Measurements from ENCODE around the gene RBFOX1. TPM values are rescaled to one million over a fixed set of nuclear protein-coding genes. Genes with fewer than 3 reads are reported as not detected.

RBFOX1 gene
- total RNA-seq, 2 experiments from 2014 or later: not detected

GRCh38 chr16:7340938-7341337 is 8.3 kb downstream of the RBFOX1 start:
- Mint-ChIP-seq H3K9me3 (peaks cover 2% of the 10 kb centered on the region), H3K36me3 (ENCODE audit: low read depth) (no peaks in the 10 kb centered on the region), H3K27ac (no peak overlapping the region), H3K4me1 (no peaks in the 10 kb centered on the region), H3K27me3 (no peaks in the 10 kb centered on the region), H3K4me3 (no peak overlapping the region)
- DNase-seq: no peak
- ChIA-PET CTCF (no interaction called here), POLR2A (no interaction called here)

- Mint-ChIP-seq H3K27ac (no peak overlapping the region), H3K9me3 (peaks cover 10% of the 10 kb centered on the region), H3K4me3 (no peak overlapping the region), H3K36me3 (ENCODE audit: low read depth) (no peaks in the 10 kb centered on the region), H3K27me3 (no peaks in the 10 kb centered on the region), H3K4me1 (no peaks in the 10 kb centered on the region)
- CTCF ChIA-PET: no interaction called here
- POLR2A ChIA-PET: no interaction called here
- DNase-seq: no peak
Measured at GRCh38 chr16:7342598-7342997, 10.0 kb downstream of the RBFOX1 start.

GRCh38 chr16:7343243-7343642 is 10.6 kb downstream of the RBFOX1 start:
- CTCF ChIA-PET: no interaction called here
- Mint-ChIP-seq H3K4me3 (no peak overlapping the region), H3K9me3 (peaks cover 11% of the 10 kb centered on the region), H3K27me3 (no peaks in the 10 kb centered on the region), H3K36me3 (ENCODE audit: low read depth) (no peaks in the 10 kb centered on the region), H3K4me1 (no peaks in the 10 kb centered on the region), H3K27ac (no peak overlapping the region)
- no peak for DNase-seq
- POLR2A ChIA-PET: no interaction called here

- H3K36me3 Mint-ChIP-seq (ENCODE audit: low read depth): no peaks in the 10 kb centered on the region
- H3K9me3 Mint-ChIP-seq: peaks cover 14% of the 10 kb centered on the region
- no peak overlapping the region for H3K4me3 Mint-ChIP-seq
- CTCF ChIA-PET: no interaction called here
- POLR2A ChIA-PET: no interaction called here
- H3K27ac Mint-ChIP-seq: no peak overlapping the region
- H3K4me1 Mint-ChIP-seq: no peaks in the 10 kb centered on the region
- H3K27me3 Mint-ChIP-seq: no peaks in the 10 kb centered on the region
- no peak for DNase-seq
Measured at GRCh38 chr16:7344830-7345780, 12.5 kb downstream of the RBFOX1 start.

- no peaks in the 10 kb centered on the region for H3K4me1 Mint-ChIP-seq
- H3K36me3 Mint-ChIP-seq (ENCODE audit: low read depth): no peaks in the 10 kb centered on the region
Measured at GRCh38 chr16:7350806-7351205, 18.2 kb downstream of the RBFOX1 start.

GRCh38 chr16:7351610-7352510 is 19.2 kb downstream of the RBFOX1 start:
- no peaks in the 10 kb centered on the region for H3K36me3 Mint-ChIP-seq (ENCODE audit: low read depth)
- no peak for DNase-seq
- no peak overlapping the region for H3K27ac Mint-ChIP-seq
- ChIA-PET CTCF (no interaction called here), POLR2A (no interaction called here)
- H3K27me3 Mint-ChIP-seq: no peaks in the 10 kb centered on the region
- H3K9me3 Mint-ChIP-seq: peaks cover 22% of the 10 kb centered on the region
- no peak overlapping the region for H3K4me3 Mint-ChIP-seq
- H3K4me1 Mint-ChIP-seq: no peaks in the 10 kb centered on the region

More at GRCh38 chr16:7350806-7351205, 18.2 kb downstream of the RBFOX1 start:
- Mint-ChIP-seq H3K27me3 (no peaks in the 10 kb centered on the region), H3K9me3 (peaks cover 19% of the 10 kb centered on the region), H3K27ac (no peak overlapping the region), H3K4me3 (no peak overlapping the region)
- POLR2A ChIA-PET: no interaction called here
- CTCF ChIA-PET: no interaction called here
- DNase-seq: no peak

GRCh38 chr16:7355758-7356157 is 23.1 kb downstream of the RBFOX1 start:
- Mint-ChIP-seq H3K27me3 (no peaks in the 10 kb centered on the region), H3K4me1 (no peaks in the 10 kb centered on the region), H3K27ac (no peak overlapping the region), H3K9me3 (peaks cover 8% of the 10 kb centered on the region), H3K4me3 (no peak overlapping the region), H3K36me3 (ENCODE audit: low read depth) (no peaks in the 10 kb centered on the region)
- POLR2A ChIA-PET: no interaction called here
- CTCF ChIA-PET: no interaction called here
- DNase-seq: no peak

- DNase-seq: no peak
- ChIA-PET POLR2A (no interaction called here), CTCF (no interaction called here)
- no peaks in the 10 kb centered on the region for H3K4me1 Mint-ChIP-seq
- peaks cover 10% of the 10 kb centered on the region for H3K9me3 Mint-ChIP-seq
- no peaks in the 10 kb centered on the region for H3K27me3 Mint-ChIP-seq
- no peak overlapping the region for H3K27ac Mint-ChIP-seq
- H3K36me3 Mint-ChIP-seq (ENCODE audit: low read depth): no peaks in the 10 kb centered on the region
- no peak overlapping the region for H3K4me3 Mint-ChIP-seq
Measured at GRCh38 chr16:7361416-7362129, 28.9 kb downstream of the RBFOX1 start.

GRCh38 chr16:7362231-7362630 is 29.6 kb downstream of the RBFOX1 start:
- Mint-ChIP-seq H3K27me3 (no peaks in the 10 kb centered on the region), H3K27ac (no peak overlapping the region), H3K9me3 (peaks cover 10% of the 10 kb centered on the region), H3K4me3 (no peak overlapping the region), H3K36me3 (ENCODE audit: low read depth) (no peaks in the 10 kb centered on the region), H3K4me1 (no peaks in the 10 kb centered on the region)
- ChIA-PET POLR2A (no interaction called here), CTCF (no interaction called here)
- DNase-seq: no peak

- Mint-ChIP-seq H3K27me3 (no peaks in the 10 kb centered on the region), H3K4me1 (no peaks in the 10 kb centered on the region), H3K4me3 (no peak overlapping the region), H3K36me3 (ENCODE audit: low read depth) (no peaks in the 10 kb centered on the region), H3K9me3 (peaks cover 10% of the 10 kb centered on the region), H3K27ac (no peak overlapping the region)
- ChIA-PET CTCF (no interaction called here), POLR2A (no interaction called here)
- DNase-seq: no peak
Measured at GRCh38 chr16:7363422-7364417, 31.1 kb downstream of the RBFOX1 start.

- H3K9me3 Mint-ChIP-seq: peaks cover 10% of the 10 kb centered on the region
- H3K4me1 Mint-ChIP-seq: no peaks in the 10 kb centered on the region
- no peaks in the 10 kb centered on the region for H3K36me3 Mint-ChIP-seq (ENCODE audit: low read depth)
- ChIA-PET CTCF (no interaction called here), POLR2A (no interaction called here)
- DNase-seq: no peak
- no peak overlapping the region for H3K4me3 Mint-ChIP-seq
- no peaks in the 10 kb centered on the region for H3K27me3 Mint-ChIP-seq
- no peak overlapping the region for H3K27ac Mint-ChIP-seq
Measured at GRCh38 chr16:7366041-7366440, 33.4 kb downstream of the RBFOX1 start.
